Activated CD4-positive, alpha-beta T cell treated with anti-CD3 and anti-CD28 coated beads, Interleukin-2, amount 50 U/mL, for 1 hour (primary cell): ENCODE data around the gene NNT.
"Not testable (repeated sequence)": the region's sequence is repeated elsewhere in the genome, so short reads cannot be mapped to it uniquely, and the experiment has no call there.

ENCODE experiments used
- DNase-seq: peaks from one replicate; pipeline ENCODE4 v3.0.0-alpha.2; 2020

The NNT gene

DNA sequence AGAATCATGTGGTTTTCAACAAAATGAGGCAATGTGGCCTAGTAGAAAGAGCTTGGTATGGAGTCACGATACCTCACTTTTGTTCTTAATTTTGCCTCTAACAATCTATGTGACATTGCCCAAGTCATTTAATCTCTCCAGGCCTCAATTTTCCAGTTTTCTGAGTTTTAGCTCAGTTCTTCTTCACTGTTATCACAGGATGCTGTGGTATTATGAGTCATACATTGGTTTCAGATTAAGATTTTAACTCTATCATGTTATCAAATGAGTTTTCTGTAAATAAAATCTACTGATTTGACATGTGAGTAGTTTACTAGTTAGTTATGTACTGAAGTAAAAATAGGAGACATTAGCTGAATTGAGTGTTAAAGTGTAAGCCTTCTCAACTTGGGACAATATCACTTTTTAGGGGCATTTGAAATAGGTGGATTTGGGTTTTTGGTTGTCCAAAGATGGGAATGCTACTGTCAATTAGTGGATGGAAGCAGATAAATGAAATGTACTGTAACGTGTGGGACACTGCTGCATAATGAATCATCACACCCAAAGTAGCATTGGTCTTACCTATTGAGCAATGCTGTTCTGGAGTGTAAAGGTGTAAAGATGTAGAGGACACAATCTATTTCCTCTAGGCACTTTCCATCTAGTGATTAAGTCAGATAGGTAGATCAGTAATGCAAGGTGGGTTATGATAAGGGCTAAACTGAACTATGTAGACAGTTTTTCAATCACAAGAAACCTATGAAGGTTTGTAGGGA, 73.3 kb downstream of the NNT start:
- DNase-seq: no peak

DNA sequence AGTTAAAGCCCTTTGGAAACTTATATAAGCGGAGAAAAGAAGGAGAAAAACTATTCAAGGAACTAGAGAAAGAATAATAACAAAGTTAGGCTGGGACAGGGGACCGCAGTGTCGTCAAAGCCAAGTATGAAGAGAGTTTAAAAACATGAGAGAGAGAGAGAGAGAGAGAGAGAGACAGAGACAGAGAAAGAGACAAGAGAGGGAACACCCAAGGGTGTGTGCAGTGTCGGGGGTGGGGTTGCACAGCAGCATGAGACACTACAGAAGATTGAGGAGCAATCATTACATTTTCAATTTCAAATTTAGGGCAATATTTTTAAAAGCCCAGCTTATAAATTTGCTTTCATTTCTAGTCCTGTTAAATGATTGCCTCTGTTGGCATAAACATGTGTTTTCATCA, 74.3 kb downstream of the NNT start:
- no peak for DNase-seq

DNA sequence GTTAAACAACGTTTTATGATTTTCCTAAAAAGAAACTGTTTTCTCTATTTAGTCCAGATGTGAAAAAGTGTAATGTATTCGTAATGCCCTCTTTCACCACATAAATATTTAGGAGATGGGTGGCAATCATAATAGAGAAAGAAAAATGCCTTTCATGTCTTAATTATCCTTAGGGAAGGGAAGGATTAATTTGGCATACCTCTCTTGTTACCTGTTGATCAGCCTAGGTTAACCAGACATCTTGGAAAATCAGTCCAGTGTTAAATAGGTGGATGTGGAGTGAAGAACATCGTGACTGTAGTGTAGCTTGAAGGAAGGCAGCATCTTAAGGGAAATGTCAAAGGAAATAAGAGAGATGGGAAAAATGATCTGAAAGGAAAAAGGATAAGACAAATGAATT, 76.2 kb downstream of the NNT start:
- DNase-seq: no peak

DNA sequence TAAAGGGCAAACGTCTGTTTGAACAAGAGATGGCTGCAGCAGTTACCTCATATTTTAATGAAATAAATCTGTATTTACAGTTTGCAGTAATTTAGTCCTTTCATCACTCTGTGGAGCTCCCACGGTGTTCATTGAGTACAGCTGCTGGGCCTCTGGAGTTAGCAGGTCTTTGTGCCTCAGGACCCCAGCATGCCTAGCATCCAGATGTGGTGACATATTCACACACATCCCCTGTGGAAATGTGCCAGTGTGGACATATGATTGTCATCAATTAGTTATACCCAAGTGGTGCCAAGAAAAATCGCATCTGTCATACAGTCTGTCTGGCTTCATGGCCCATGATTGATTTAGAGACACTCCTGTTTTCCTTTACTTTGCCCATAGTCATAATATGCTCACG, 77.3 kb downstream of the NNT start:
- DNase-seq: no peak

DNA sequence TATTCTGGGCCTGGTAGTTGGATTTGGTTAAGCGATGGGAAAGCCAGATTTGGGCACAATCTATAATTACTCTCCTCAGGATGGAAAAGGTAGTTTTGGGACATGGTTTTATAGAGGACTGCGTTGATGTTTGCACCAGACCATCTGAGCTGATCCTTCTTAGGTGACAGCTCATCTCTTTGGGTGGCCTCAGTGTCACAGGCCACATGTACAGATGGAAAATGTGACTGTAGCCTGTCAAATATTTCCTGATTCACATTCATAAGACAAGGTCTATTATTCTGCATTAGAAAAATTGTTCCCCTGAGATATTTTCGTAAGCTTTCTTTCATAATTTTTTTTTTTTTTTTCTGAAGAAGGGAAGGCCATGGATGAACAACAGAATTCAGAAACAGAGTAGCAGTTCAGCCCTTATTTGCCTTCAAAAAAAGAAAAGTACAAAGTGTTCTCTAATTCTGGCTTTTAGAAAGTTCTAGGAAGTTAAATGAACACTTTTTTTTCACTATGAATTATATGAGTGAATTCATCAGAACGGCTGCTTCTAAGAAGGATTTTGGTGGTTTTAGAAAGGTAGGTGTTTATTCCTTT, 81.0 kb downstream of the NNT start:
- no peak for DNase-seq

DNA sequence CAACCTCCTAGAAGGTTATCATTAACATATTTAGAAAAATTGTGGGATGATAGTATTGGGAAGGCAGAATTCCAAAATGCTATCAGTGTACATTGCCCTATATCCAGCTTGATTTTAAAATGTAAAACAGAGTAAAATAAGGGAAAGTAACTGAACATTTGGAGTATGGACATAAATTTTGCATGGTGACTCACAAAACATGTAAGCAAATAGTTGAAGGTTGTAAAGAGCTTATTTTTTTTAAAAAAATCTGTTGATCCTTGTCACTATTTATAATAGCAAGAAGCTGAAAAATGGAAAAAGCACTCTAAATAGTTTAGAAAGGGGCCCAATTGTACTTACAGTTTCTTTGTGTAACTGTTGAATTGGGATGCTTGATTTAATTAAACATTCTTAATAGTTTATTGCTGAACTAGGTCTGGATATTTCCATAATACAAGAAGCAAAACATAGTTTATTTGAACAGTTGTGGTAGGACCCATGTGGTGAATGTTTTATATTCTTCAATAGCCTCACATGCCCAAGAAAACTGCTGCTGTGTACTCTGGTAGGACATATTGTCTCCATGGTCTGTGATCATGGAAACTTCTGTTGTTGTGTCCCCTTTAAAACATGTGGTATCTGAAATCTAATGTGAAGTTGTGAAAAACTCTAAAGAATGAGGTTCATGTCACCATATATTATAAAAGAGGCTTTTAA, 82.4 kb downstream of the NNT start:
- DNase-seq: no peak

DNA sequence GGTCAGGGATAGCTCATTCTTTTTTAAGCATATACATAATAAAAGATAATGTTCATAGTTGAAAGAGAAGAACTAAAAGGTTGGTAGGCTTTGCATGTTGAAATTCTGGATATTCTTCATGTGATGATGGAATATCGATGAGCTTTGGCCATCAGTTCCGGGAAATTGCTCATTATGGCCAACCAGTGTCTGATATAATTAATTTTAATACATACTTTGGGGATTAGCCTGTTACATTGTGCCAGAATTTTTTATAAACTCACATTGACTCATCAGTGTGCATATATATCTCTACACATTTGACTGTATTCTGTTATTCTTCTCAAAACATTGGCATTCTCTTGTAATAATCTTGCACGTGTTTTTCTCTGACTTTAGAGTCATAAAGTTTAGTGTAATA, 84.3 kb downstream of the NNT start:
- DNase-seq: no peak

DNA sequence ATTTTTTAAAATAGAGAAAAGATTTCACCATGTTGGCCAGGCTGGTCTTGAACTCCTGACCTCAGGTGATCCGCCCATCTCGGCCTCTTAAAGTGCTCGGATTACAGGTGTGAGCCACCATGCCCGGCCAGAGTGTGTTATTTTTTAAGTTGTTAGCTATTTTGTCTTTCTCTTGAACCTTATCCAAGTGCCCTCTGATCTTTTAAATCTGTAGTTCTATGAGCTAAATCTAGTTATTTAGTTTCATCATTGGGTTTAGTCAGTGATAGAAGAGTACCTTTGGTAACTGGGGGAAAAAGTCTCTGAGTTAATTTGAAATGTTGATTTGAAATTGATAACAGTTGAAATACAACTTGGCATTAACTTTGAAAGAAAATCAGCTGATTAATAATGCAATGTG, 88.3 kb downstream of the NNT start:
- DNase-seq: no peak

DNA sequence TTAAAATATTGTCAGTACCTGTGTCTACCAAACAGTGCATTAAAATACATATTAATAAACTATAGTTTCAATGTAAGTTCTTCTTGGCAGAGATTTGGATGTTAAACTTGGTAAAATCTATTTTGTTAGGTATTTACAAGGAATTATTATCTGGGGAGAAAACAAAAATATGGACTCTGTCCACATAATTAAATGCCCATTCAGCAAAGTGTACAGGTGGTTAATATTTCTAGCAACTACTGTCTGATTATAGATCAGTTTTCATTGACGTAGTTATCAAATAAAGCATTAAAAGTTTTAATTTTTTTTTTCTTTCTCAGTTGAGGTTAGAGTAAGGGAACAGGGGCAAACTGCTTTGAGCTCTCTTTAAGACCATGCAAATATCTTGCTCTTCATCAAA, 88.9 kb downstream of the NNT start:
- no peak for DNase-seq

DNA sequence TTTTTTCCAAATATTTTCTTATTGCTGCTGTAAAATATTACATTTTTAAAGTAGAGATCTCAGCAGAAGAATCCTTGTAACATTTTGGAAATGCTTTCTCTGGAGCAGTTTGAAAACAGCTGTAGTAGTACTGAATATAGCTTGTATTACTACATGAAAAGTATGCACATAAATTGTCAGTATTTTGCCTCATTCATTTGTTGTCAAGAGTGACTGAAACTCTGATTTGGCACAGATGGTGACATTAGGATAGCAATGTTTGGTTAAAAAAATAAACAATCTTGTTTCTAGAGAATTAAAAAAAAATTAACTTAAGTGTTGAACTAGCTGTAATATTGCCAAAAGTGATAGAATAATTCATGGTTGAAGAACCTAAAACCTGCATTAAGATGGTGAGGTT, 90.4 kb downstream of the NNT start:
- DNase-seq: no peak

DNA sequence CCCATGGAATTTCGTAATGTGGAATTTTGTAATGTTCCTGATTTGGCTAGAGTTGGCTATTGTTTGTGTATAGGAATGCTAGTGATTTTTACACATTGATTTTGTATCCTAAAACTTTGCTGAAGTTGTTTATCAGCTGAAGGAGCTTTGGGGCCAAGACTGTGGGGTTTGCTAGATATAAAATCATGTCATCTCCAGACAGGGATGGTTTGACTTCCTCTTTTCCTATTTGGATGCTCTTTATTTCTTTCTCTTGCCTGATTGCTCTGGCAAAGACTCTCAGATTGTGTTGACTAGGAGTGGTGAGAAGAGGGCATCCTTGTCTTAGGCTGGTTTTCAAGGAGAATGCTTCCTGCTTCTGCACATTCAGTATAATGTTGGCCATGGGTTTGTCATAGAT, 91.0 kb downstream of the NNT start:
- DNase-seq: no peak

DNA sequence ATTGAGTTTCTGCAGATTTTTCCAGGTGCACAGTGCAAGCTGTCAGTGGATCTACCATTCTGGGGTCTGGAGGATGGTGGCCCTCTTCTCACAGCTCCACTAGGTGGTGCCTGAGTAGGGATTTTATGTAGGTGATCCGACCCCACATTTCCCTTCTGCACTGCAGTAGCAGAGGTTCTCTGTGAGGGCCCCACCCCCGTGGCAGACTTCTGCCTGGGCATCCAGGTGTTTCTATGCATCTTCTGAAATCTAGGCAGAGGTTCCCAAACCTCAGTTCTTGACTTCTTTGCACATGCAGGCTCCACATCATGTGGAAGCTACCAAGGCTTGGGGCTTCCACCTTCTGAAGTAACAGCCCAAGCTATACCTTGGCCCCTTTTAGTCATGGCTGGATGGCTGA, 93.5 kb downstream of the NNT start:
- DNase-seq: not testable (repeated sequence)

DNA sequence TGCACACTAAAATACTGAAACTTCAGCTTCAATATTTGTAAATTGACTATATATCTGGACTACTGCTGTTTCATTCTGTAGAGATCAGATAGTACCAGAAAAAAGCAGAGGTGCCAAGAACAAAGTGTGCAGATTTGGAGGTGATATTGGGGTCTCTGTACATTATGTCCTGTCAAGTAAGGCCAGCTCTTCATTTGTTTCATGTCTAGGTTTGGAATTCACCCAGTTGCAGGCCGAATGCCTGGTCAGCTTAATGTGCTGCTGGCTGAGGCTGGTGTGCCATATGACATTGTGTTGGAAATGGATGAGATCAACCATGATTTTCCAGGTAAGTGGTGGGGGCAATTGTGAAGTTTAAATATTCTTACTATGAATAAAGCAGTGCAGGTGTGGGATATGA, 96.9 kb downstream of the NNT start:
- DNase-seq: no peak

DNA sequence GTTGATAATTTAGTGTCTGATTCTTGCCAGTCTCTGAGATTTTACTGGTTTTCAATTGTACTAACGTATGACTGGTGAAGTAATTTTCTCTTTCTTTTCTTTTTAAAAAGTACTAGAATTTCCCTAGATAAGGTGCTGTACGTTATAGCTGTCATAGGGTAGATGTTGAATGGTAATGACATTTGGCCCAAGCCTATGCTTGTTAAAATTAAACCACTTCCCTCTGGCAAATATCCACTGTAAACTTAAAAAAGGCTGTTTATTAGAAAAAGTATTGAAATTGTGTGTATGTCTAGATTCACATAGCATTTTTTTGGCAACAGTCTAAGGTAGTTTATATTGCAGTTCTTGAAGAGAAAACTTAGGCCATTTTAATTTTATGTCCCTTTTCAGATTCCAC, 97.6 kb downstream of the NNT start:
- DNase-seq: no peak

DNA sequence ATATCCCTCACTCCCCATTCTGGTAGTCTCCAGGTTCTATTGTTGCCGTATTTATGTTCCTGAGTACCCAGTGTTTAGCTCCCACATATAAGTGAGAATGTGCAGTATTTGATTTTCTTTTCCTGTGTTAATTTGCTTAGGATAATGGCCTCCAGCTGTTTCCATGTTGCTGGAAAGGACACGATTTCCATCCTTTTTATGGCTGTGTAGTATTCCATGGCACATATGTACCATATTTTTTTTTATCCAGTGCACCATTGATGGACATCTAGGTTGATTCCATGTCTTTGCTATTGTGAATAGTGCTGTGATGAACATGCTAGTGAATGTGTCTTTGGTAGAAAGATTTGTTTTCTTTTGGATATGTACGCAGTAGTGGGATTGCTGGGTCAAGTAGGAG, 98.2 kb downstream of the NNT start:
- DNase-seq: no peak

DNA sequence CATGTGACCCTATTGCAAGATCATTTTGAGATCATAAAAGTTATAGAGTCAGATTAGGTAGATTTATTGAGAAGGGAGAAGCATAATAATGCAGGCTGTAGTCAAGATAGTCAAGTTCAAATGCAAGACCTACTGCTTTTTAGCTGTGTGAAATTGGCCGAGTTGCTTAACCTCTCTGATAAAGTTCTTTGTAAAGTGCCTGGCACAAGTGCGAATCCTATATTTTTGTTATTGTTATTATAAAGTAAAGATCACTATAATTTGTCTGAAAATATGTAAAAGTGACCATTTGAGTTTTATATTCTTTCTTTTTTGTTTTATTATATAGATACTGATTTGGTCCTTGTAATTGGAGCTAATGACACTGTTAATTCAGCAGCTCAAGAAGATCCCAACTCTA, 99.3 kb downstream of the NNT start:
- no peak for DNase-seq

DNA sequence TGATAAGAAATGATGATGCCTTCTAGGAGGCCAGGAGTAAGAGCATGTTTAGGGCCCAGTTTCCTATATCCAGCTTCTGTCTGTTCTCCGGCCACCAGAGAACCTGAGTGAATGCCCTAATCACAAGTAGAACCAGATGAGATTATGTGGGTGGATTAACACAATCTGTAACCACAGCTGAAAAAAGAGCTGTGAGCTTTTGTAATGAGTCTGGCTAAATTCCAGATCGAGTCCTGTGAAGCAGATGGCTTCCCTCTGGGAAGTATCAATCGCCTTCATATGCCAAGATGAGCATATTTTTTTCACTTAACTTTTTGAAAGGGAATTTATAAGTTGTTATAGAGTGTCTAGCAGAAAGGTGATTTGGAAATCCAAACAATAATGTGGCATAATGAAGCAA, 99.8 kb downstream of the NNT start:
- DNase-seq: no peak

DNA sequence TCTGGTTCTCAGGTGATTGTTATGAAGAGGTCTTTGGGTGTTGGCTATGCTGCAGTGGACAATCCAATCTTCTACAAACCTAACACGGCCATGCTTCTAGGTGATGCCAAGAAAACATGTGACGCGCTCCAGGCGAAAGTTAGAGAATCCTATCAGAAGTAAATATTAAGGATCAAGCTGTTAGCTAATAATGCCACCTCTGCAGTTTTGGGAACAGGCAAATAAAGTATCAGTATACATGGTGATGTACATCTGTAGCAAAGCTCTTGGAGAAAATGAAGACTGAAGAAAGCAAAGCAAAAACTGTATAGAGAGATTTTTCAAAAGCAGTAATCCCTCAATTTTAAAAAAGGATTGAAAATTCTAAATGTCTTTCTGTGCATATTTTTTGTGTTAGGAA, 101.3 kb downstream of the NNT start:
- no peak for DNase-seq

DNA sequence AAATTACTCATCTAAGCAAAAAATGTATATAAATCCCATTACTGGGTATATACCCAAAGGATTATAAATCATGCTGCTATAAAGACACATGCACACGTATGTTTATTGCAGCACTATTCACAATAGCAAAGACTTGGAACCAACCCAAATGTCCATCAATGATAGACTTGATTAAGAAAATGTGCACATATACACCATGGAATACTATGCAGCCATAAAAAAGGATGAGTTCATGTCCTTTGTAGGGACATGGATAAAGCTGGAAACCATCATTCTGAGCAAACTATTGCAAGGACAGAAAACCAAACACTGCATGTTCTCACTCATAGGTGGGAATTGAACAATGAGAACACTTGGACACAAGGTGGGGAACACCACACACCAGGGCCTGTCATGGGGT, 103.6 kb downstream of the NNT start:
- DNase-seq: not testable (repeated sequence)

DNA sequence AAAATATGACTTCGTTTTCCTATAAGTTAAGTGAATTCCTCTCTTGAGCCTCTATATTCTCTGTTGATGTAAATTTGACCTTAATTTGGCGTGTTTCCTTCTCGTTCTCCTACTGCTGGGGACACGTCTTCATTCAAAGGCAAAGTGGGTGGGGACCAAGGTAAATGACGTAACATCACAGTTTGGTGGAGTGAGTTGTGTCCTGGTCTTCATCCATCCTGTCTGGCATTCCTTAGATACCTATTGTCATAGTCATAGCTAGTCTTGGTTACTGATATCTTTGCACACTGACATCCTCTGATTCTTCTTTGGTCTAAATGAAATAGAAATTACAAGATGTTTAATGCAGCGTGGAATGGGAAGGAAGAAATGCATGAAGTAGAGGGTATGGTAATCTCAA, 108.5 kb downstream of the NNT start:
- DNase-seq: no peak

DNA sequence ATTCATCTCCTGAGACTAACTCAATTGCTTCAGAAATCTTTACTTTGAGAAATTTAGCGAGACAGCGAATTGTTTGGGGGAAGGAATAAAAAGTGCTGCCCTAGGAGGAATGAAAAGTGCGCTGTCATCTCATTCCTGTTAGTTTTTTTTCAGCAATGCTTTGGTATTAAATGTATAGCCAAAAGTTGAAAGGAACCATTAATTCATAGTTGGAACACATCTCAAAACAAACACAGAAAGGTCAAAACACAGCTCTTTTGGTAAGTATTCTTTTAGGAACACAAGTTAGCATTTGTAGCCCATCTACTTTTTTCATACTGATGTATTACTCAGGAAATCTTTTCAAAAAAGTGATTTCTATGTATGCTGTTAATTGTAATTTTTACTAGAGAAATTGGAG, 109.1 kb downstream of the NNT start:
- DNase-seq: no peak

DNA sequence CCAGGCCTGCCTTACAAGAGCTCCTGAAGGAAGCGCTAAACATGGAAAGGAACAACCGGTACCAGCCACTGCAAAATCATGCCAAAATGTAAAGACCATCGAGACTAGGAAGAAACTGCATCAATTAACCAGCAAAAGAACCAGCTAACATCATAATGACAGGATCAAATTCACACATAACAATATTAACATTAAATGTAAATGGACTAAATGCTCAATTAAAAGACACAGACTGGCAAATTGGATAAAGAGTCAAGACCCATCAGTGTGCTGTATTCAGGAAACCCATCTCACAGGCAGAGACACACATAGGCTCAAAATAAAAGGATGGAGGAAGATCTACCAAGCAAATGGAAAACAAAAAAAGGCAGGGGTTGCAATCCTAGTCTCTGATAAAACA, 116.8 kb downstream of the NNT start:
- not testable (repeated sequence) for DNase-seq

DNA sequence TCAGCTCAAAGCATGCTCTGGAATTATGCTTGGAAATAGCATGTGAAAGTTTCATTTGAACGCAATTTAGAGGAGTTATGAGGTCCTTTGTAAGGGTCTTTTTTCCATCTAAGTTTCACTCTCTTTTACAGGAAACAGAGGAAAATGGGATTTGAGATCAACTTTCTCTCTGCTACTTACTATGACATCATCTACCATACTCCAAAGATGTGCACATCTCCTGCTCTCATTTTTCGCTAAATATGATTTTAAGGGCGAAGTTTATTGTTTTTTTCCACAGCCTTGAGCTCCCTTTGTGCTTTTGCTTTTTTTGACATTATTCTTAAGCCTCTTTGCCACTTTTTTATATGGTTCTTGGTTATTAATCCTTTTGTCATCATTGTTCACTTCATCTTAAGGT, 125.6 kb downstream of the NNT start:
- DNase-seq: no peak

DNA sequence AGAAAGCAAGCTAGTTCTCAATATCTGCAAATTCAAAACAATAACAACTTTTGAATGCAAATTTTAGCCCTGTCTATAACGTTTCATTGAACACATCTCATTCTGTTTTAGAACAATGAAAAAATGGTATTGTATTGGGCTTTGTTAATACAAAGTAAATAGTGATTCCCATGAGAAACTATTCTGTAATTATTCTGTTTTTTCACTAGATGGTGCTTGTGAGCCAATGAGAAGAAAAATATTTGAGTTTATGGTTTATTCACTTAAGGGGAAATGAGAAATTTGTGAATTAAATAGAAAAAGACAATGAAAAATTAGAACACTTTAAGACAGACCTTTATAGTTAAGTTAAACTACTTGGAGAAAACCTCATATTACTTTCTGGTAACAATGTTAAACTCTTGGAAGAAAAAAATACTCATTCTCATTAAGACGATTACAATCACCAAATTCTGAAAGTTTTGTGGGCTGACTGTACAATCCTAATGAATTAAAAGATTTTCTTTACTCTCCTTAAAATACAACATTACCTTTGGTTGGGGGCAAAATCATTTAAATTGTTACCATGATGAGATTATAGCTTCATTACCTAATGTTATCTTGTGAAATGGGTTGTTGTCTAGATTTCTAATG, 127.0 kb downstream of the NNT start:
- no peak for DNase-seq
